Keratinocyte (primary cell): Measurements from ENCODE around the gene RCAN2. TPM values are rescaled to one million over a fixed set of nuclear protein-coding genes. Genes with fewer than 3 reads are reported as not detected.

Source experiments
- DNase-seq: peaks from one replicate; pipeline ENCODE4 v3.0.0-alpha.2; 2011; ENCODE audit warnings: low read depth, missing footprints, low spot score
- FAIRE-seq: peaks from 2 replicates; lab custom pipeline; 2011; peaks lifted over from hg19 to GRCh38; lab: Jason Lieb, UNC
- H2AFZ ChIP-seq: 2 replicates; pipeline ENCODE4 v1.6.0; 2012; ENCODE audit warnings: low read length, control low read depth, inconsistent platforms; ENCODE audit not compliant: control insufficient read depth
- H3K27ac ChIP-seq: 2 replicates; pipeline ENCODE4 v1.5.1; 2011; ENCODE audit warnings: low read length; ENCODE audit not compliant: control insufficient read depth, insufficient read depth
- H3K27me3 ChIP-seq: 3 replicates; pipeline ENCODE4 v1.6.0; 2011; ENCODE audit warnings: low read length; ENCODE audit not compliant: control insufficient read depth, insufficient read depth; ENCODE audit errors: extremely low read depth
- H3K36me3 ChIP-seq, 2 experiments: 2 replicates in 1 of 2; 3 replicates in 1 of 2; pipeline ENCODE4 v1.5.1; 2011; ENCODE audit warnings: low read length in 2 of 2, mild to moderate bottlenecking in 1 of 2; ENCODE audit not compliant: control insufficient read depth in 2 of 2, insufficient read depth in 2 of 2; ENCODE audit errors: extremely low read depth in 1 of 2
- H3K4me1 ChIP-seq: 3 replicates; pipeline ENCODE4 v1.5.1; 2011; ENCODE audit warnings: low read length; ENCODE audit not compliant: control insufficient read depth, insufficient read depth; ENCODE audit errors: extremely low read depth
- H3K4me2 ChIP-seq: 3 replicates; pipeline ENCODE4 v1.6.0; 2011; ENCODE audit warnings: low read depth, low read length; ENCODE audit not compliant: control insufficient read depth, insufficient read depth; ENCODE audit errors: extremely low read depth
- H3K4me3 ChIP-seq, 3 experiments: fragments of 200-600 bp in 1 of 3; sonication (generic) in 1 of 3; 2 replicates in 2 of 3; 3 replicates in 1 of 3; pipeline ENCODE4 v1.5.1; 2011 to 2016; ENCODE audit warnings: low read length in 3 of 3, mild to moderate bottlenecking in 3 of 3, control low read depth in 2 of 3, inconsistent platforms in 1 of 3, low read depth in 1 of 3, mixed read lengths in 1 of 3, mixed run types in 1 of 3, moderate library complexity in 1 of 3; ENCODE audit not compliant: control insufficient read depth in 2 of 3, insufficient read depth in 2 of 3; ENCODE audit errors: extremely low read depth in 1 of 3
- H3K79me2 ChIP-seq: 2 replicates; pipeline ENCODE4 v1.6.0; 2012; ENCODE audit warnings: low read length; ENCODE audit not compliant: control insufficient read depth, insufficient read depth
- H3K9ac ChIP-seq: 3 replicates; pipeline ENCODE4 v1.6.0; 2011; ENCODE audit warnings: low read length; ENCODE audit not compliant: control insufficient read depth, insufficient read depth; ENCODE audit errors: extremely low read depth
- H3K9me1 ChIP-seq: 3 replicates; pipeline ENCODE4 v1.6.0; 2011; ENCODE audit warnings: low read length; ENCODE audit not compliant: control insufficient read depth, insufficient read depth; ENCODE audit errors: extremely low read depth
- H3K9me3 ChIP-seq: 2 replicates; pipeline ENCODE4 v1.5.1; 2012; ENCODE audit warnings: low read depth, low read length; ENCODE audit not compliant: control insufficient read depth
- H4K20me1 ChIP-seq: 3 replicates; pipeline ENCODE4 v1.6.0; 2011; ENCODE audit warnings: low read length; ENCODE audit not compliant: control insufficient read depth, insufficient read depth; ENCODE audit errors: extremely low read depth
- CTCF ChIP-seq, 3 experiments: IDR thresholded peaks in 1 of 3; conservative IDR thresholded peaks in 1 of 3; optimal IDR thresholded peaks in 1 of 3; 2 replicates in 2 of 3; 3 replicates in 1 of 3; pipeline versions ENCODE3 to v1.5.1; 2011; ENCODE audit warnings: low read length in 3 of 3, mild to moderate bottlenecking in 3 of 3, moderate library complexity in 2 of 3, control low read depth in 1 of 3, inconsistent platforms in 1 of 3; ENCODE audit not compliant: insufficient read depth in 2 of 3; ENCODE audit errors: extremely low read depth in 1 of 3
- EZH2 ChIP-seq: IDR thresholded peaks from one replicate; pipeline ENCODE4 v1.6.1; 2012; ENCODE audit warnings: inconsistent platforms, mild to moderate bottlenecking, low read length, moderate library complexity
- dilution Hi-C: fragments of 300-500 bp; cut with MboI; formaldehyde crosslinking; loops from one replicate; pipeline ENCODE4 v1.7.0; 2020; ENCODE audit warnings: low sequenced_read_pairs; ENCODE audit not compliant: extremely low pct_ligation_motif_present
- polyA plus RNA-seq, 5 experiments: library from polyadenylated mRNA; depleted of rRNA in 3 of 5; stranded (reverse) in 3 of 5; stranded (forward) in 1 of 5; unstranded in 1 of 5; fragments of >200 nt; gene quantifications; 1 replicate in 1 of 5; 2 replicates in 3 of 5; 3 replicates in 1 of 5; pipeline versions ENCODE4 v1.2.1 to v1.2.3, GENCODE V29; 2011 to 2012; ENCODE audit warnings: missing spikeins in 2 of 5, low read depth in 1 of 5, low replicate concordance in 1 of 5

The RCAN2 gene
- polyA plus RNA-seq, 1 donor (not counting 4 experiments of a cell fraction or from before 2014, with no cell fraction given) = not detected

GRCh38 chr6:46254946-46255345, 236.3 kb downstream of the RCAN2 start:
- no peak overlapping the region for H3K4me2 ChIP-seq
- H3K9me1 ChIP-seq = no peaks in the 10 kb centered on the region
- no peaks in the 10 kb centered on the region for H3K9me3 ChIP-seq
- no peak overlapping the region for H3K27ac ChIP-seq
- H2AFZ ChIP-seq = no peak overlapping the region
- H3K9ac ChIP-seq = no peak overlapping the region
- H4K20me1 ChIP-seq = no peaks in the 10 kb centered on the region
- no peaks in the 10 kb centered on the region for H3K4me1 ChIP-seq
- no peaks in the 10 kb centered on the region for H3K79me2 ChIP-seq
- no peak overlapping the region for H3K4me3 ChIP-seq
- TF ChIP-seq EZH2 = no peak
- no peak for TF ChIP-seq CTCF (optimal IDR thresholded peaks at IDR 0.05 in 1 of 3, IDR thresholded peaks at IDR 0.05 in 1 of 3, conservative IDR thresholded peaks at IDR 0.05 in 1 of 3; ENCODE audit: extremely low read depth in 1 of 3, insufficient read depth in 2 of 3, low read length in 3 of 3)
- dilution Hi-C loops = no loop called here
- H3K36me3 ChIP-seq = no peaks in the 10 kb centered on the region
- FAIRE-seq (no peak), DNase-seq (no peak)
- no peaks in the 10 kb centered on the region for H3K27me3 ChIP-seq

- no peaks in the 10 kb centered on the region for H3K4me1 ChIP-seq
- no peak overlapping the region for H3K9ac ChIP-seq
- H3K36me3 ChIP-seq = no peaks in the 10 kb centered on the region
- H3K4me3 ChIP-seq = no peak overlapping the region
- FAIRE-seq = no peak
- DNase-seq = no peak
- H3K9me1 ChIP-seq = no peaks in the 10 kb centered on the region
- H3K27me3 ChIP-seq = no peaks in the 10 kb centered on the region
- no peak overlapping the region for H2AFZ ChIP-seq
- H3K9me3 ChIP-seq = no peaks in the 10 kb centered on the region
- no peak overlapping the region for H3K4me2 ChIP-seq
- no peak overlapping the region for H3K27ac ChIP-seq
- no peaks in the 10 kb centered on the region for H4K20me1 ChIP-seq
- dilution Hi-C loops = no loop called here
- H3K79me2 ChIP-seq = no peaks in the 10 kb centered on the region
- TF ChIP-seq EZH2 (no peak), CTCF (optimal IDR thresholded peaks at IDR 0.05 in 1 of 3, IDR thresholded peaks at IDR 0.05 in 1 of 3, conservative IDR thresholded peaks at IDR 0.05 in 1 of 3; ENCODE audit: extremely low read depth in 1 of 3, insufficient read depth in 2 of 3, low read length in 3 of 3) (no peak)
These were observed 236.9 kb downstream of the RCAN2 start for GRCh38 chr6:46254331-46254730.
